HCT116 (cell line): ENCODE results near the gene DOCK9. TPM values are rescaled to one million over a fixed set of nuclear protein-coding genes. Genes with fewer than 3 reads are reported as not detected.

ENCODE experiments used
- ATAC-seq: fragments of 200-7000 bp; cut with Tn5 transposase; 2 replicates; pipeline ENCODE4 v1.9.1; 2020; ENCODE audit warnings: mild to moderate bottlenecking, moderate library complexity
- BruUV-seq: library from RNA; stranded (reverse); fragments of 400-500 nt; replicated peaks from 2 replicates; lab custom pipeline; 2021; lab: Mats Ljungman, UMichigan
- CTCF ChIA-PET: fragments of 300-600 bp; sonication (Branson Sonifier 250); formaldehyde crosslinking; loops from one replicate; lab custom pipeline; 2021; ENCODE audit warnings: antibody characterized with exemption; lab: Charles Lee
- POLR2A ChIA-PET: fragments of 300-600, 350-600 bp; sonication (Branson Sonifier 250); formaldehyde crosslinking; loops from one replicate; lab custom pipeline; 2021; ENCODE audit warnings: antibody characterized with exemption; lab: Charles Lee
- RAD21 ChIA-PET, 2 experiments: fragments of 300-600 bp; sonication (Branson Sonifier 250); formaldehyde crosslinking; loops; one replicate each; lab custom pipeline; 2023; ENCODE audit warnings: low total read pairs in 2 of 2; ENCODE audit not compliant: uncharacterized antibody in 2 of 2, unreplicated experiment in 2 of 2, low non-redundant PET in 1 of 2; lab: Charles Lee
- DNase-seq: peaks from one replicate; pipeline ENCODE4 v3.0.0-alpha.2; 2010; ENCODE audit warnings: low read depth, low spot score
- H2AFZ ChIP-seq: fragments of 200-600 bp; shearing (Covaris generic), sonication (generic); 2 replicates; pipeline ENCODE4 v1.6.1; 2017; ENCODE audit warnings: low read depth, mixed run types, mixed read lengths, antibody characterized with exemption, low read length; ENCODE audit not compliant: poor library complexity, severe bottlenecking
- H3K27ac ChIP-seq: 2 replicates; pipeline ENCODE4 v1.5.1; 2012; ENCODE audit warnings: low read depth, low read length
- H3K27me3 ChIP-seq: fragments of 200-600 bp; sonication (generic); 2 replicates; pipeline ENCODE4 v1.6.1; 2016; ENCODE audit warnings: mixed run types, low read length, mixed read lengths; ENCODE audit not compliant: insufficient read depth
- H3K36me3 ChIP-seq, 2 experiments: fragments of 200-500 bp in 1 of 2; fragments of 200-600 bp in 1 of 2; sonication (Bioruptor generic) in 1 of 2; sonication (generic) in 1 of 2; 2 replicates each; pipeline versions ENCODE4 v1.5.1 to v1.6.1; 2014 to 2016; ENCODE audit warnings: low read length in 2 of 2, inconsistent platforms in 1 of 2, mixed read lengths in 1 of 2, mixed run types in 1 of 2; ENCODE audit not compliant: insufficient read depth in 2 of 2, control insufficient read depth in 1 of 2
- H3K4me1 ChIP-seq, 2 experiments: fragments of 200-600 bp in 1 of 2; sonication (generic) in 1 of 2; 2 replicates each; pipeline versions ENCODE4 v1.5.1 to v1.6.1; 2012 to 2017; ENCODE audit warnings: low read length in 2 of 2, inconsistent platforms in 1 of 2, mild to moderate bottlenecking in 1 of 2, mixed read lengths in 1 of 2, mixed run types in 1 of 2, moderate library complexity in 1 of 2; ENCODE audit not compliant: insufficient read depth in 2 of 2, control insufficient read depth in 1 of 2
- H3K4me2 ChIP-seq: fragments of 200-600 bp; sonication (generic); 2 replicates; pipeline ENCODE4 v1.6.1; 2017; ENCODE audit warnings: mixed run types, low read length, mixed read lengths
- H3K4me3 ChIP-seq, 2 experiments: fragments of 200-600 bp in 1 of 2; sonication (generic) in 1 of 2; replicated peaks in 1 of 2; 2 replicates each; pipeline ENCODE4 v1.5.1; 2011 to 2016; ENCODE audit warnings: low read length in 2 of 2, control low read depth in 1 of 2, low read depth in 1 of 2, mild to moderate bottlenecking in 1 of 2, mixed read lengths in 1 of 2, mixed run types in 1 of 2
- H3K79me2 ChIP-seq: fragments of 200-600 bp; sonication (generic); 2 replicates; pipeline ENCODE4 v1.6.1; 2017; ENCODE audit warnings: mild to moderate bottlenecking, mixed run types, low read length, moderate library complexity, mixed read lengths; ENCODE audit not compliant: insufficient read depth
- H3K9ac ChIP-seq: fragments of 200-600 bp; sonication (generic); 2 replicates; pipeline ENCODE4 v1.6.1; 2016; ENCODE audit warnings: low read length, mixed read lengths
- H3K9me2 ChIP-seq: fragments of 200-600 bp; sonication (generic), shearing (Covaris generic); 2 replicates; pipeline ENCODE4 v1.6.1; 2017; ENCODE audit warnings: mixed run types, mild to moderate bottlenecking, moderate library complexity; ENCODE audit not compliant: insufficient read depth
- H3K9me3 ChIP-seq, 2 experiments: fragments of 200-500 bp in 1 of 2; fragments of 200-600 bp in 1 of 2; sonication (Bioruptor generic) in 1 of 2; sonication (generic) in 1 of 2; 2 replicates each; pipeline ENCODE4 v1.6.1; 2014 to 2017; ENCODE audit warnings: low read length in 2 of 2, mixed read lengths in 2 of 2, inconsistent platforms in 1 of 2, low read depth in 1 of 2, mild to moderate bottlenecking in 1 of 2, mixed run types in 1 of 2, moderate library complexity in 1 of 2; ENCODE audit not compliant: control insufficient read depth in 1 of 2, insufficient read depth in 1 of 2
- H4K20me1 ChIP-seq: fragments of 200-600 bp; sonication (generic), shearing (Covaris generic); 2 replicates; pipeline ENCODE4 v1.6.1; 2017; ENCODE audit warnings: mixed run types, mild to moderate bottlenecking, moderate library complexity; ENCODE audit not compliant: insufficient read depth
- ATF3 ChIP-seq: IDR thresholded peaks from 2 replicates; pipeline ENCODE4 v1.6.1; 2012
- CBX3 ChIP-seq: IDR thresholded peaks from 2 replicates; pipeline ENCODE4 v1.6.1; 2012; ENCODE audit warnings: low read depth
- CTCF ChIP-seq, 3 experiments: fragments of 200-600 bp in 1 of 3; sonication (generic) in 1 of 3; IDR thresholded peaks in 2 of 3; conservative IDR thresholded peaks in 1 of 3; 2 replicates each; pipeline ENCODE4 v1.5.1; 2012 to 2017; ENCODE audit warnings: low read depth in 2 of 3, low read length in 2 of 3, antibody characterized with exemption in 1 of 3, borderline replicate concordance in 1 of 3, control low read depth in 1 of 3, mild to moderate bottlenecking in 1 of 3, mixed read lengths in 1 of 3, mixed run types in 1 of 3, moderate library complexity in 1 of 3; ENCODE audit not compliant: insufficient read depth in 1 of 3
- EGR1 ChIP-seq: IDR thresholded peaks from 2 replicates; pipeline ENCODE4 v1.6.1; 2012; ENCODE audit warnings: low read depth
- ELF1 ChIP-seq: IDR thresholded peaks from 2 replicates; pipeline ENCODE4 v1.6.1; 2012; ENCODE audit warnings: low read depth, borderline replicate concordance
- EZH2 ChIP-seq: fragments of 200-600 bp; sonication (generic); IDR thresholded peaks from 2 replicates; pipeline ENCODE4 v1.6.1; 2017; ENCODE audit warnings: antibody characterized with exemption, mixed run types
- EZH2phosphoT487 ChIP-seq: fragments of 200-600 bp; IDR thresholded peaks from 2 replicates; pipeline ENCODE4 v1.6.1; 2018; ENCODE audit warnings: antibody characterized with exemption, borderline replicate concordance
- FOSL1 ChIP-seq: IDR thresholded peaks from 2 replicates; pipeline ENCODE4 v1.6.1; 2012; ENCODE audit warnings: low read depth
- JUND ChIP-seq: IDR thresholded peaks from 2 replicates; pipeline ENCODE4 v1.6.1; 2012
- MAX ChIP-seq: IDR thresholded peaks from 2 replicates; pipeline ENCODE4 v1.6.1; 2012
- POLR2A ChIP-seq: IDR thresholded peaks from 2 replicates; pipeline ENCODE4 v1.7.0; 2011; ENCODE audit warnings: borderline replicate concordance; ENCODE audit not compliant: insufficient read depth, insufficient read length; ENCODE audit errors: extremely low read depth
- POLR2AphosphoS5 ChIP-seq: IDR thresholded peaks from 2 replicates; pipeline ENCODE4 v1.6.1; 2011; ENCODE audit warnings: mild to moderate bottlenecking, low read depth, low read length, moderate library complexity
- RAD21 ChIP-seq: IDR thresholded peaks from 2 replicates; pipeline ENCODE4 v1.6.1; 2012; ENCODE audit warnings: low read depth, mild to moderate bottlenecking
- REST ChIP-seq: IDR thresholded peaks from 2 replicates; pipeline ENCODE4 v1.6.1; 2012; ENCODE audit warnings: low read depth
- SIN3A ChIP-seq: IDR thresholded peaks from 2 replicates; pipeline ENCODE4 v1.6.1; 2012; ENCODE audit warnings: low read depth
- SRF ChIP-seq: IDR thresholded peaks from 2 replicates; pipeline ENCODE4 v1.6.1; 2012; ENCODE audit warnings: low read depth
- TCF7L2 ChIP-seq: IDR thresholded peaks from 2 replicates; pipeline ENCODE4 v1.7.0; 2011; ENCODE audit warnings: borderline replicate concordance, inconsistent platforms; ENCODE audit not compliant: insufficient read depth, insufficient read length; ENCODE audit errors: extremely low read depth
- ZFX ChIP-seq: fragments of 450-650 bp; IDR thresholded peaks from 2 replicates; pipeline ENCODE4 v1.6.1; 2017
- ZNF274 ChIP-seq: fragments of 200-500 bp; sonication (Bioruptor generic); IDR thresholded peaks from 2 replicates; pipeline ENCODE4 v1.6.1; 2014; ENCODE audit warnings: mild to moderate bottlenecking, low read depth, low read length, inconsistent platforms
- intact Hi-C: fragments of 100-400 bp; cut with micrococcal nuclease; formaldehyde crosslinking; loops from 2 replicates; pipeline ENCODE4 v1.10.0; 2022
- total RNA-seq: library from RNA; stranded (reverse); gene quantifications from one replicate; pipeline ENCODE4 v1.2.1, GENCODE V29; 2021; ENCODE audit not compliant: unreplicated experiment

DOCK9 gene
- total RNA-seq, 1 experiment from 2014 or later: 58.8 TPM

GRCh38 chr13:98918771-98919170 is 59.1 kb downstream of the DOCK9 start:
- ATAC-seq: no peak
- no peaks in the 10 kb centered on the region for H3K79me2 ChIP-seq
- no peaks in the 10 kb centered on the region for H3K9me2 ChIP-seq
- ChIA-PET POLR2A (no interaction called here), CTCF (no interaction called here), RAD21 (no interaction called here)
- no peak for DNase-seq
- H3K9ac ChIP-seq: no peak overlapping the region
- H2AFZ ChIP-seq: no peak overlapping the region
- 0 out of 4 replicates have a peak, but pooled peaks cover 0 to 4% of the 10 kb centered on the region in 2 experiments for H3K36me3 ChIP-seq
- intact Hi-C loops: no loop called here
- no peaks in the 10 kb centered on the region for H3K9me3 ChIP-seq
- no peaks in the 10 kb centered on the region for H4K20me1 ChIP-seq
- H3K4me3 ChIP-seq: no peak overlapping the region
- H3K27me3 ChIP-seq: no peaks in the 10 kb centered on the region
- no TSS peak for BruUV-seq
- no peak overlapping the region for H3K4me2 ChIP-seq
- H3K27ac ChIP-seq: no peak overlapping the region
- no peak for TF ChIP-seq POLR2AphosphoS5
- no peak for TF ChIP-seq EZH2
- TF ChIP-seq MAX: no peak
- no peak for TF ChIP-seq EGR1
- TF ChIP-seq JUND: no peak
- no peak for TF ChIP-seq CBX3
- TF ChIP-seq REST: no peak
- TF ChIP-seq ATF3: no peak
- TF ChIP-seq ELF1: no peak
- TF ChIP-seq SRF: no peak
- TF ChIP-seq ZNF274: no peak
- no peak for TF ChIP-seq FOSL1
- no peak for TF ChIP-seq RAD21
- no peak for TF ChIP-seq TCF7L2
- TF ChIP-seq ZFX: no peak
- no peak for TF ChIP-seq SIN3A
- no peak for TF ChIP-seq POLR2A
- no peak for TF ChIP-seq CTCF (IDR thresholded peaks at IDR 0.05 in 2 of 3, conservative IDR thresholded peaks at IDR 0.05 in 1 of 3; ENCODE audit: borderline replicate concordance in 1 of 3, insufficient read depth in 1 of 3, low read depth in 2 of 3, low read length in 2 of 3)
- TF ChIP-seq EZH2phosphoT487: no peak
- no peaks in the 10 kb centered on the region for H3K4me1 ChIP-seq
